ENCODE measurements around the gene NEMP1.
A peak's percentile ranks its signal among the peaks of the same experiment; 100 is the strongest.

NEMP1 gene

DNA sequence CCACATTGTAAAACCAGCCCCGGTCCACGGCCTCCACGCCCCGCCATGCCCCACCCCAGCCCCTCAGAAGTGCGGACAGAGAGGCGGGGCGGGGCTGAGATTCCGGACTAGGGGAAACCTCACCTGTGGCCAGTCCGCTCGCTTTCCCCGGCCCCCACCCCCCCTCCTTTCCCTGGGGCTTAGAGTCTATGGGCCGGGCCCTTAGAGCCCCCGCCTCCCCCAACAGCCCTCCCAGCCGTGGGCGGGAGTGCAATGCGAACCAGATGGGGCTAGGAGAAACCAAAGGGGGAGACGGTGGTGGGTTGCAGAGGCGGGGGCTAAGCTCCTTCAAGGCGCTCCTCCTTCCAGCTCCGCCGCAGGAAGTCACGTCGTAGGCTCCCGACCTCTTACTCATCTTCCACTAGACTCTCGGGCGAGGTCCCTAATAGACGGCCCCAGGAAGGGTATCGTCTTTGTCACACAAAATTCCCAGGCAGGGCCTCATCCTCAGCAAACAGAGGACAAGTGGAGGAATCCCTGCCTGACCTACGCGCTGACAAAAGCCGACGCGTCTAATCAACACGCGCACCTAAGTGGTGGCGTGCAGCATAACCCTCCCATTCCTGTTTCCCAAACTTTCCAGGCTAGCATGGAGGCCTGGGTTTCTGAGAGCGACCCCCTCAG is 9.2 kb upstream of the NEMP1 start:
- peaks cover 20% of the 10 kb centered on the region for H3K36me3 ChIP-seq (ENCODE audit: insufficient read depth, low read length)

DNA sequence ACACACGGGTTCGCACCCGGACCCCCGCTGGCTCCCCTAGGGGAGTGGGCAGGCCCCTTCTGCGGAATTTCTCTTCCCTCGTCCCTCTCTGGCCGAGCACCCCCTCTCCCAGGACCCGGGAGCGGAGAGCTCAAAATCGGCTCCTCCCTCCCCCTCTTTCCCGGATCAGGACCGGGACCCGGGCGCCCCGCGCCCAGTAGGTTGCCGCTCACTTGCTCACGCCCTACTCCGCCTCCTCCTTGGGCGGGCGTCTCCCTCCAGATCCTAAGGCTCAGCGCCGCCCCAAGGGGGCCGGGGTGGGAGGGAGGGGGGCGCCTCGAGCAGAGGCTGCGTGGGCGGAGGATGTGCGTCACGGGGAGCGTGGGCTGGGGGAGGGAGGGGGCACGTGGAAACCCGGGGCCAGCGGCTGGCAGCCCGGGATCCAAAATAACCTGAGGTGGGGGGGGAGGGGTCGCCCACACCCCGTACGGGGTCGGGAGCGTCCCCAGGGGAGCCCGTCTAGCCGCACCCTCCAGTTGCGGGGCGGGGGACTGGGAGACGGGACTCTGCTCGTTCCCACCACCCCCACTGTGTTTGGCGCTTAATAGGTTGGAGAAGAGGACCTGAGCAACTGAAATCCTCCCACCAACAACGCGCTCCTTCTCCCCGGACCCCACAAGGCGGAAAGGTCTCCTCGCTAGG is 8.6 kb upstream of the NEMP1 start:
- H3K4me2 ChIP-seq (ENCODE audit: insufficient read depth, low read length): peak overlapping the region; percentile 99
- DNase-seq (peak; percentile 93), ATAC-seq (ENCODE audit: insufficient read depth, low read depth) (peak; percentile 63)
- no peak for TF ChIP-seq EZH2 (IDR thresholded peaks at IDR 0.05; ENCODE audit: borderline replicate concordance, low read depth, low read length, severe bottlenecking)
- TF ChIP-seq, protein P1, sequence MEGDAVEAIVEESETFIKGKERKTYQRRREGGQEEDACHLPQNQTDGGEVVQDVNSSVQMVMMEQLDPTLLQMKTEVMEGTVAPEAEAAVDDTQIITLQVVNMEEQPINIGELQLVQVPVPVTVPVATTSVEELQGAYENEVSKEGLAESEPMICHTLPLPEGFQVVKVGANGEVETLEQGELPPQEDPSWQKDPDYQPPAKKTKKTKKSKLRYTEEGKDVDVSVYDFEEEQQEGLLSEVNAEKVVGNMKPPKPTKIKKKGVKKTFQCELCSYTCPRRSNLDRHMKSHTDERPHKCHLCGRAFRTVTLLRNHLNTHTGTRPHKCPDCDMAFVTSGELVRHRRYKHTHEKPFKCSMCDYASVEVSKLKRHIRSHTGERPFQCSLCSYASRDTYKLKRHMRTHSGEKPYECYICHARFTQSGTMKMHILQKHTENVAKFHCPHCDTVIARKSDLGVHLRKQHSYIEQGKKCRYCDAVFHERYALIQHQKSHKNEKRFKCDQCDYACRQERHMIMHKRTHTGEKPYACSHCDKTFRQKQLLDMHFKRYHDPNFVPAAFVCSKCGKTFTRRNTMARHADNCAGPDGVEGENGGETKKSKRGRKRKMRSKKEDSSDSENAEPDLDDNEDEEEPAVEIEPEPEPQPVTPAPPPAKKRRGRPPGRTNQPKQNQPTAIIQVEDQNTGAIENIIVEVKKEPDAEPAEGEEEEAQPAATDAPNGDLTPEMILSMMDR (IDR thresholded peaks at IDR 0.05; ENCODE audit: borderline replicate concordance, extremely low read depth, low read length, poor library complexity, severe bottlenecking): no peak
- H2AFZ ChIP-seq (ENCODE audit: low read depth, low read length): peak overlapping the region; percentile 94
- peak overlapping the region; percentile 65 to 76 for H3K4me3 ChIP-seq (ENCODE audit: low read depth in 1 of 2, low read length in 2 of 2)
- peaks cover 35% of the 10 kb centered on the region for H3K4me1 ChIP-seq (ENCODE audit: insufficient read depth, low read length)
- H4K20me1 ChIP-seq (ENCODE audit: insufficient read depth, low read length): peaks cover 1% of the 10 kb centered on the region; the same call in 1 of the 2 replicates
- no peaks in the 10 kb centered on the region for H3K27me3 ChIP-seq (ENCODE audit: insufficient read depth, low read length, poor library complexity)
- peak overlapping the region; percentile 95 for H3K9ac ChIP-seq (ENCODE audit: low read depth, low read length)
- peaks cover 11% of the 10 kb centered on the region for H3K79me2 ChIP-seq (ENCODE audit: insufficient read depth, low read length)
- H3K27ac ChIP-seq (ENCODE audit: low read length): peak overlapping the region; percentile 100
- H3K36me3 ChIP-seq (ENCODE audit: insufficient read depth, low read length): peaks cover 13% of the 10 kb centered on the region
- no peaks in the 10 kb centered on the region for H3K9me3 ChIP-seq (ENCODE audit: insufficient read depth, low read length, severe bottlenecking)

More for the DNA sequence above, 9.2 kb upstream of the NEMP1 start:
- H3K9me3 ChIP-seq (ENCODE audit: insufficient read depth, low read length, severe bottlenecking): no peaks in the 10 kb centered on the region
- peak overlapping the region; percentile 99 for H3K4me2 ChIP-seq (ENCODE audit: insufficient read depth, low read length)
- peak overlapping the region; percentile 65 to 76 for H3K4me3 ChIP-seq (ENCODE audit: low read depth in 1 of 2, low read length in 2 of 2)
- peak overlapping the region; percentile 95 for H3K9ac ChIP-seq (ENCODE audit: low read depth, low read length)
- DNase-seq: peak; percentile 95
- peak overlapping the region; percentile 94 for H2AFZ ChIP-seq (ENCODE audit: low read depth, low read length)
- ATAC-seq (ENCODE audit: insufficient read depth, low read depth): peak; percentile 69
- H3K79me2 ChIP-seq (ENCODE audit: insufficient read depth, low read length): peaks cover 11% of the 10 kb centered on the region
- peaks cover 7% of the 10 kb centered on the region for H4K20me1 ChIP-seq (ENCODE audit: insufficient read depth, low read length)
- no peaks in the 10 kb centered on the region for H3K27me3 ChIP-seq (ENCODE audit: insufficient read depth, low read length, poor library complexity)
- peak overlapping the region; percentile 100 for H3K27ac ChIP-seq (ENCODE audit: low read length)
- TF ChIP-seq EZH2 (IDR thresholded peaks at IDR 0.05; ENCODE audit: borderline replicate concordance, low read depth, low read length, severe bottlenecking): no peak
- TF ChIP-seq, protein P1 (IDR thresholded peaks at IDR 0.05; ENCODE audit: borderline replicate concordance, extremely low read depth, low read length, poor library complexity, severe bottlenecking): no peak
- H3K4me1 ChIP-seq (ENCODE audit: insufficient read depth, low read length): peaks cover 35% of the 10 kb centered on the region

DNA sequence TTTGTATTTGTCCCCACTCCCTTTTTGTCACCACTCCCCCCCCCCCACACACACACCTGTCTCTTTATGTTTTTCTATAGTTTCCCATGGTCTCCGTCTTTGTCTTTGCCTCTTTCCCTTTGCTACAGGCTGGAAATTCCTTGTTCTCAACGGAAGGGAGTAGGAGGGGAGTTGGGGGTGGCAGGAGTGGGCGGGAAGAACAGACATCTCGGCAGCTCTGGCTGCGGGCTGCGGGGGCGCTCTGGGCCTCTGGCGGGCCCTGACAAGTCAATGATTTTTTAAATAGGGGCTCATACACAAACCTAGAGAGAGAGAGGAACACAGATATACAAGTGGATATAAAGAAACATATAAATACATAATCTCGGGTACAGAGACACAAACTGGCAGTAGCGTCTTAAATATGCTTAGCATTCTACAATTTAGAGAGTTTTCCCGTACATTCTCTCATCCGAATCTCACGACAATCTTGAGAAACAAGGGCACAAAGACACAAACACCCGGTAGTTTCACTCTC is 8.0 kb upstream of the NEMP1 start:
- H2AFZ ChIP-seq (ENCODE audit: low read depth, low read length): peak overlapping the region; percentile 68
- H3K36me3 ChIP-seq (ENCODE audit: insufficient read depth, low read length): peaks cover 7% of the 10 kb centered on the region; the same call in 1 of the 2 replicates
- H3K27me3 ChIP-seq (ENCODE audit: insufficient read depth, low read length, poor library complexity): no peaks in the 10 kb centered on the region
- peak overlapping the region; percentile 97 for H3K27ac ChIP-seq (ENCODE audit: low read length)
- H4K20me1 ChIP-seq (ENCODE audit: insufficient read depth, low read length): no peaks in the 10 kb centered on the region; the same call in 1 of the 2 replicates
- H3K9ac ChIP-seq (ENCODE audit: low read depth, low read length): peak overlapping the region; percentile 95
- H3K9me3 ChIP-seq (ENCODE audit: insufficient read depth, low read length, severe bottlenecking): no peaks in the 10 kb centered on the region
- ATAC-seq (ENCODE audit: insufficient read depth, low read depth) (peak; percentile 10; the same call in 1 of the 3 replicates), DNase-seq (peak; percentile 71)
- H3K79me2 ChIP-seq (ENCODE audit: insufficient read depth, low read length): peaks cover 11% of the 10 kb centered on the region
- TF ChIP-seq, protein P1 (IDR thresholded peaks at IDR 0.05; ENCODE audit: borderline replicate concordance, extremely low read depth, low read length, poor library complexity, severe bottlenecking): peak; percentile 66
- TF ChIP-seq EZH2 (IDR thresholded peaks at IDR 0.05; ENCODE audit: borderline replicate concordance, low read depth, low read length, severe bottlenecking): no peak
- H3K4me2 ChIP-seq (ENCODE audit: insufficient read depth, low read length): peak overlapping the region; percentile 99
- peak overlapping the region; percentile 65 to 76 for H3K4me3 ChIP-seq (ENCODE audit: low read depth in 1 of 2, low read length in 2 of 2)
- H3K4me1 ChIP-seq (ENCODE audit: insufficient read depth, low read length): peaks cover 35% of the 10 kb centered on the region

Data from DND-41 (cell line).